Breast epithelium (tissue), 4 donors: ENCODE results near the gene CCDC39. TPM values are rescaled to one million over a fixed set of nuclear protein-coding genes. Genes with fewer than 3 reads are reported as not detected.

Experiments used
- DNase-seq, 2 donors: peaks; one replicate each; pipeline ENCODE4 v3.0.0-alpha.2; 2019; ENCODE audit warnings: low spot score in 2 of 2
- H3K27ac ChIP-seq, 2 donors: fragments of 200-600 bp; sonication (generic) in 1 of 2; one replicate each; pipeline ENCODE4 v1.5.1; 2016 to 2019; ENCODE audit warnings: mild to moderate bottlenecking in 1 of 2
- H3K27me3 ChIP-seq, 2 donors: fragments of 200-600 bp; sonication (generic) in 1 of 2; one replicate each; pipeline versions ENCODE4 v1.5.1 to v1.6.0; 2017 to 2019; ENCODE audit warnings: control low read depth in 1 of 2, mild to moderate bottlenecking in 1 of 2
- H3K36me3 ChIP-seq: fragments of 200-600 bp; one replicate; pipeline ENCODE4 v1.5.1; 2019
- H3K4me1 ChIP-seq, 2 donors: fragments of 200-600 bp; sonication (generic); one replicate each; pipeline ENCODE4 v1.5.1; 2016 to 2019; ENCODE audit warnings: control low read depth in 1 of 2
- H3K4me3 ChIP-seq, 3 donors: fragments of 200-600 bp; sonication (generic); 1 replicate in 2 of 3; 2 replicates in 1 of 3; pipeline ENCODE4 v1.5.1; 2016 to 2019; ENCODE audit warnings: mild to moderate bottlenecking in 3 of 3, moderate library complexity in 2 of 3
- H3K9me3 ChIP-seq, 2 donors: fragments of 200-600 bp; sonication (generic) in 1 of 2; one replicate each; pipeline ENCODE4 v1.5.1; 2016 to 2019; ENCODE audit warnings: control low read depth in 1 of 2
- POLR2A ChIP-seq: fragments of 450-650 bp; IDR thresholded peaks from one replicate; pipeline ENCODE4 v1.6.1; 2016; ENCODE audit warnings: antibody characterized with exemption, mild to moderate bottlenecking, moderate library complexity
- POLR2AphosphoS5 ChIP-seq, 3 donors: sonication (generic); formaldehyde crosslinking; IDR thresholded peaks; one replicate each; pipeline ENCODE4 v1.6.1; 2017; ENCODE audit warnings: antibody characterized with exemption in 3 of 3
- intact Hi-C: fragments of 100-400 bp; cut with DNase I; formaldehyde crosslinking; loops from one replicate; pipeline ENCODE4 v1.15.1; 2023; ENCODE audit warnings: low total_unique reads
- total RNA-seq, 3 donors: library from RNA; depleted of rRNA; stranded (reverse); fragments of >200 nt; gene quantifications; one replicate each; pipeline ENCODE4 v1.1.0, GENCODE V29; 2016
- TF ChIP-seq, protein P1 (sequence below), 3 donors: fragments of 450-650 bp; IDR thresholded peaks; one replicate each; pipeline ENCODE4 v1.5.1; 2016 to 2017; ENCODE audit warnings: antibody characterized with exemption in 3 of 3, mild to moderate bottlenecking in 3 of 3, moderate library complexity in 3 of 3

CCDC39 gene
- total RNA-seq, 3 donors from 2014 or later = 0.32 to 0.33 TPM; not detected in 1

DNA sequence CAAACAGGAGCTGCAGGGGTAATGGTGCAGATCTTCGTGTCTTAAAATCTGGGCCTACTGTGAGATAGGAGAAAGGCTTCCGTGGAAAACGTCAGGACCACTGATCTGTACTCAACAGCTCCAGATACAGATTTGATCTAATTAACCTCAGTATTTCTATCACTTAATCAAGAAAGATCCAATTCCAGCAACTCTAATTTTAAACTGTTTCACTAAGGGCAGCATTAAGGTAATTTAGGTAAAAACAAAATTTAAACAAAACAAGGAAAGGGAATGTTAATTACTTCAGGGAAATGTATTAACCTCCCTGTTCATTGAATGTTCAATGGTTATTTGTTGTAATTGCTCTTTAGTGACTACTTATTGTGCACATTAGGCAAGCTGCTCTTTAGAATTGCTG lies 103.7 kb downstream of the CCDC39 start:
- no peaks in the 10 kb centered on the region for H3K27me3 ChIP-seq
- TF ChIP-seq POLR2AphosphoS5 (IDR thresholded peaks at IDR 0.05) (no peak), POLR2A (no peak)
- TF ChIP-seq, protein P1, sequence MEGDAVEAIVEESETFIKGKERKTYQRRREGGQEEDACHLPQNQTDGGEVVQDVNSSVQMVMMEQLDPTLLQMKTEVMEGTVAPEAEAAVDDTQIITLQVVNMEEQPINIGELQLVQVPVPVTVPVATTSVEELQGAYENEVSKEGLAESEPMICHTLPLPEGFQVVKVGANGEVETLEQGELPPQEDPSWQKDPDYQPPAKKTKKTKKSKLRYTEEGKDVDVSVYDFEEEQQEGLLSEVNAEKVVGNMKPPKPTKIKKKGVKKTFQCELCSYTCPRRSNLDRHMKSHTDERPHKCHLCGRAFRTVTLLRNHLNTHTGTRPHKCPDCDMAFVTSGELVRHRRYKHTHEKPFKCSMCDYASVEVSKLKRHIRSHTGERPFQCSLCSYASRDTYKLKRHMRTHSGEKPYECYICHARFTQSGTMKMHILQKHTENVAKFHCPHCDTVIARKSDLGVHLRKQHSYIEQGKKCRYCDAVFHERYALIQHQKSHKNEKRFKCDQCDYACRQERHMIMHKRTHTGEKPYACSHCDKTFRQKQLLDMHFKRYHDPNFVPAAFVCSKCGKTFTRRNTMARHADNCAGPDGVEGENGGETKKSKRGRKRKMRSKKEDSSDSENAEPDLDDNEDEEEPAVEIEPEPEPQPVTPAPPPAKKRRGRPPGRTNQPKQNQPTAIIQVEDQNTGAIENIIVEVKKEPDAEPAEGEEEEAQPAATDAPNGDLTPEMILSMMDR (IDR thresholded peaks at IDR 0.05) = no peak
- H3K9me3 ChIP-seq = no peaks in the 10 kb centered on the region
- no peak for DNase-seq
- no peaks in the 10 kb centered on the region for H3K36me3 ChIP-seq
- intact Hi-C loops = no loop called here
- no peak overlapping the region for H3K27ac ChIP-seq
- H3K4me1 ChIP-seq = no peaks in the 10 kb centered on the region
- no peak overlapping the region for H3K4me3 ChIP-seq

DNA sequence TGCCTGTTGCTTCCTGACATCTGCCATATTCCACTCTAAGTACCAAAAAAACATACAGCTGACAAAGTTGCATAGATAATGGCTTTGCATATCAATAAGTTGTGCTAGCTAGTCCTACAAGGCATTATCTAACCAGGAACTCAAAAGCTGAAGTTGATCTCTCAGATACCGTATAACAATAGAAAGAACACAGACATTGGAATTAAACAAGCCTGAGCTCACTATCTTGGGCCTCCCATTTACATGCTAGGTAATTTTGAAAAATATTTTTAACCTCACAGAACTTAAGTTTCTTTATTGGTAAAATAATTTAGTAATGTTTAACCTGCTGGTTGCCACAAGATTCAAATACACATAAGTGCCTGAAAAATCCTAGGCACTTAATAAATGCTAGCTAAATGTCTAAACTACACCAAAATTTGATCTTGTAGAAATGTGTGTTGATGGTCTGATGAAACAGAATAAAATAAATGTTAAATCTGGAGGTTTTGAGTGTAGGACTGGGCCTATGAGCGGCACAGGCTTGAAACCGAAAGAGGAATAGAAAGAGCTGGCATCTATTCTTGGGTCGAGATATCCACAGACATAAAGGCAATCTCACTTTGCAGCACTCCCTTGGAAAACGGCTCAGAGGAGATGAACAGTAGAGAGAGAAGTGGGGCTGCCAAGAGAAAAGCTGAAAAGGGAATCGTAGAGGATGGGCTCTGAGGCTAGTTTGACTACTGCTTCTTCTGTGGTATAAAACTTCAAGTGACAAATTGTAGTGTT lies 107.3 kb downstream of the CCDC39 start:
- no peak overlapping the region for H3K4me3 ChIP-seq
- H3K9me3 ChIP-seq = no peaks in the 10 kb centered on the region
- no peaks in the 10 kb centered on the region for H3K36me3 ChIP-seq
- intact Hi-C loops = no loop called here
- DNase-seq = no peak
- no peak for TF ChIP-seq POLR2A
- TF ChIP-seq, protein P1 (IDR thresholded peaks at IDR 0.05) = no peak
- no peak for TF ChIP-seq POLR2AphosphoS5 (IDR thresholded peaks at IDR 0.05)
- no peaks in the 10 kb centered on the region for H3K4me1 ChIP-seq
- H3K27me3 ChIP-seq = no peaks in the 10 kb centered on the region
- no peak overlapping the region for H3K27ac ChIP-seq

DNA sequence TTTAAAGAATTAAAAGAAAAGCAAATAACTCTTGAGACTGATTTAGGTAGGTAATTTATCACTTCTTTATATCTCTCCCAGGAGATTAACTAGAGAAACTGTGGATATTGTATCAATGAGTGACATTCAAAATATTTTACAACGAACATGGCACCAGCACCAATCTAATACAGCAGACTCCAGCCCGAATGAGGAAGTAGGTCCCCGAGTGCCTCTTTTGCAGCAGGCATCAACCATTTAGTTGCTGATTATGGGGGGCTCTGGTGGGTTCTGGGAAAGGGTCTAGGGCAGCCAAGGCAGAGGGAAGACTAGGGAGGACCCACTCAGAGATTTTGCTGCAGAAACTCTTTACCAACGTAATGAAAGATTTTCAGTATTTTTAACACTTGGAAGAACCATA lies 109.1 kb downstream of the CCDC39 start:
- TF ChIP-seq POLR2A (no peak), POLR2AphosphoS5 (IDR thresholded peaks at IDR 0.05) (no peak)
- TF ChIP-seq, protein P1 (IDR thresholded peaks at IDR 0.05) = no peak
- no peak overlapping the region for H3K27ac ChIP-seq
- intact Hi-C loops = no loop called here

DNA sequence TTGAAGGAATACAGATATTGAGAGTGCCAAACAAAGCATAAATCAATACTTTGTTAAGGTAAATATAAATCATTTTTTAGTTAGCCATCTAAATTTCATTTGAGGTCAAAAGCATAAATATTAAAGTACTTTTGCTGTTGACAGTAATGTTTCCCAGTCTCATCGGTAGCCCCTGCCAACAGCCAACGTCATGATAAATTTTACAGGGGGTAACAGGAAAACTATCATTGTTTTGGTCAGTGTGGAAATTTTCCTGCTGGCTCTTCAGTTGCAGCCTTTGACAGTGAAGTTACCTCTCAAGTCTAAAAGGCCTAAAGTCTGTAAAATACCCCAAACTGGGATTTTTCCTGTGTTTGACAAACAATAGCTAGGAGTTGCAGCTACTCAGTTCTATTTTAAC lies 114.6 kb downstream of the CCDC39 start:
- TF ChIP-seq POLR2AphosphoS5 (IDR thresholded peaks at IDR 0.05) = no peak
- TF ChIP-seq POLR2A = no peak
- TF ChIP-seq, protein P1 (IDR thresholded peaks at IDR 0.05) = no peak
- Histone ChIP-seq H3K36me3 (no peaks in the 10 kb centered on the region), H3K27me3 (no peaks in the 10 kb centered on the region), H3K27ac (no peak overlapping the region), H3K4me1 (no peaks in the 10 kb centered on the region), H3K4me3 (no peak overlapping the region), H3K9me3 (peaks cover 0 to 9% of the 10 kb centered on the region in 2 donors)
- DNase-seq = no peak
- intact Hi-C loops = no loop called here

More for the DNA sequence above, 109.1 kb downstream of the CCDC39 start:
- Histone ChIP-seq H3K4me1 (no peaks in the 10 kb centered on the region), H3K27me3 (no peaks in the 10 kb centered on the region), H3K4me3 (no peak overlapping the region), H3K36me3 (no peaks in the 10 kb centered on the region), H3K9me3 (no peaks in the 10 kb centered on the region)
- no peak for DNase-seq

Other genes with a start within 250 kb of the CCDC39 start
- 100 to 1,000 TPM in 2 of 3 donors, 10 to 100 TPM in 1; 66.1 to 122 (median 101) TPM for gene TTC14, start 77.3 kb downstream of the CCDC39 start, total RNA-seq
- gene FXR1, start 233.2 kb upstream of the CCDC39 start, total RNA-seq = 100 to 1,000 TPM; 130 to 152 (median 150) TPM